ENCODE measurements around the gene PLAGL2.

PLAGL2 gene

GRCh38 chr20:32159766-32160221 lies 47.7 kb downstream of the PLAGL2 start:
- H3K4me3 ChIP-seq (replicated peaks; ENCODE audit: insufficient read depth, low read length) = no peak overlapping the region
- TF ChIP-seq SPI1 (IDR thresholded peaks at IDR 0.05; ENCODE audit: borderline replicate concordance, low read depth) = no peak
- TF ChIP-seq REST (IDR thresholded peaks at IDR 0.05; ENCODE audit: insufficient replicate concordance, low read depth) = no peak
- TF ChIP-seq GABPA (IDR thresholded peaks at IDR 0.05; ENCODE audit: low read depth) = no peak
- TF ChIP-seq CTCF (IDR thresholded peaks at IDR 0.05; ENCODE audit: insufficient read depth, low read length) = no peak
- no peak overlapping the region for H3K27ac ChIP-seq (replicated peaks)
- no peak for DNase-seq (ENCODE audit: low read depth in 1 of 2, low spot score in 1 of 2)
- no peaks in the 10 kb centered on the region for H3K27me3 ChIP-seq (ENCODE audit: insufficient read depth, poor library complexity, severe bottlenecking)

- no peak overlapping the region for H3K4me3 ChIP-seq (replicated peaks; ENCODE audit: insufficient read depth, low read length)
- H3K27ac ChIP-seq (replicated peaks) = no peak overlapping the region
- TF ChIP-seq POLR2AphosphoS5 (IDR thresholded peaks at IDR 0.05; ENCODE audit: low read depth) = no peak
- no peak for TF ChIP-seq CTCF (IDR thresholded peaks at IDR 0.05; ENCODE audit: insufficient read depth, low read length)
- no peak for TF ChIP-seq REST (IDR thresholded peaks at IDR 0.05; ENCODE audit: insufficient replicate concordance, low read depth)
- no peak for TF ChIP-seq GABPA (IDR thresholded peaks at IDR 0.05; ENCODE audit: low read depth)
- no peak for TF ChIP-seq SPI1 (IDR thresholded peaks at IDR 0.05; ENCODE audit: borderline replicate concordance, low read depth)
- DNase-seq (ENCODE audit: low read depth in 1 of 2, low spot score in 1 of 2) = no peak
- H3K27me3 ChIP-seq (ENCODE audit: insufficient read depth, poor library complexity, severe bottlenecking) = no peaks in the 10 kb centered on the region
These were observed 48.4 kb downstream of the PLAGL2 start for GRCh38 chr20:32158943-32159660.

DNA sequence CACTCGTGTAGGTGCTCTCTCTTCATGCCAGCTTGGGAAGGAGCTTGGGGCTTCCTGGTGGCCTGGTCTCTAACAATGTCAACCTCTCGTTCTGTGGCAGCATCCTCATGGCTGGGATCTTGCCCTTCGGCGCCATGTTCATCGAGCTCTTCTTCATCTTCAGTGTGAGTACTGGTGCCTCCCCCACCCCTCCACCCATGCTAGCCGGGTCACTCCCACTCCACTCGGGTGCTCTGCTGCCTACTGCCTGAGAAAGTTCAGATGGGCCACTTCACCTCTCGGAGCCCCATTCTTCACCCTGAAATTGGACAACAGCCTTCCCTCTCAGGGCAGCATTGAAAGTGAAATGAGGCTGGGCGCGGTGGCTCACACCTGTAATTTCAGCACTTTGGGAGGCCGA lies 49.2 kb downstream of the PLAGL2 start:
- no peak for TF ChIP-seq POLR2AphosphoS5 (IDR thresholded peaks at IDR 0.05; ENCODE audit: low read depth)
- no peak for TF ChIP-seq CTCF (IDR thresholded peaks at IDR 0.05; ENCODE audit: insufficient read depth, low read length)
- TF ChIP-seq SPI1 (IDR thresholded peaks at IDR 0.05; ENCODE audit: borderline replicate concordance, low read depth) = no peak
- TF ChIP-seq REST (IDR thresholded peaks at IDR 0.05; ENCODE audit: insufficient replicate concordance, low read depth) = no peak
- no peak for TF ChIP-seq GABPA (IDR thresholded peaks at IDR 0.05; ENCODE audit: low read depth)
- no peak for DNase-seq (ENCODE audit: low read depth in 1 of 2, low spot score in 1 of 2)
- no peaks in the 10 kb centered on the region for H3K27me3 ChIP-seq (ENCODE audit: insufficient read depth, poor library complexity, severe bottlenecking)
- no peak overlapping the region for H3K27ac ChIP-seq (replicated peaks)
- no peak overlapping the region for H3K4me3 ChIP-seq (replicated peaks; ENCODE audit: insufficient read depth, low read length)

Measured in HL-60 (cell line).